Memory B cell (primary cell): ENCODE measurements around the gene AARS2.
A peak's percentile ranks its signal among the peaks of the same experiment; 100 is the strongest.

Experiments used
- ATAC-seq: fragments of 150-1000 bp; cut with Tn5 transposase; 2 replicates; pipeline ENCODE4 v1.10.0; 2021; ENCODE audit warnings: low read depth, mild to moderate bottlenecking, moderate library complexity
- DNase-seq, 2 donors: peaks; one replicate each; pipeline ENCODE4 v3.0.0; 2022; ENCODE audit warnings: low spot score in 2 of 2
- H3K27ac Mint-ChIP-seq: one replicate; pipeline ENCODE4 v1.8.0; 2022; ENCODE audit warnings: mild to moderate bottlenecking, moderate library complexity, mixed read lengths
- H3K27me3 Mint-ChIP-seq: one replicate; pipeline ENCODE4 v1.8.0; 2022; ENCODE audit warnings: mixed read lengths
- H3K36me3 Mint-ChIP-seq: one replicate; pipeline ENCODE4 v1.8.0; 2022; ENCODE audit warnings: mild to moderate bottlenecking, mixed read lengths
- H3K4me1 Mint-ChIP-seq: one replicate; pipeline ENCODE4 v1.8.0; 2022; ENCODE audit warnings: mixed read lengths
- H3K4me3 Mint-ChIP-seq: one replicate; pipeline ENCODE4 v1.8.0; 2022; ENCODE audit warnings: mild to moderate bottlenecking, moderate library complexity, mixed read lengths
- H3K9me3 Mint-ChIP-seq: one replicate; pipeline ENCODE4 v1.8.0; 2022; ENCODE audit warnings: mixed read lengths

Gene AARS2

DNA sequence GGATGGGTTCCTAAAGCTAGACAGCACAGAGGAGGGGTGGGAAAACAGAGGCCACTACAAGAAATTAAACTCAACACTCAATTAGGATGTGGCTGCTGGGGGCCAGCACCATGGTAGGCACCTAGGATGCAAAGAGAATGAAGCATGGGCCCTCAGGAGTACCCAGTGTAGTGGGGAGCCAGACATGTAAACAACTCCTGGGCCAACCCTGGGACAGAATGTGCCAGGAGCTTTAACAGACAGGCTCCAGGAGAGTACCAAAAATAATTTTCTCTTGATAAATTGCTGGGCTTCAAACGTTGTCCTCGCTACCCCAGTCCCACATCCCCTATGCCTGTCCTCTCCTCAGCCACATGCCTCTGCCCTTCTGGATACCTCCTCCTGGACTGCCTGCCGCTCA is 41.2 kb downstream of the AARS2 start:
- DNase-seq = no peak
- peaks cover 27% of the 10 kb centered on the region for H3K27me3 Mint-ChIP-seq

DNA sequence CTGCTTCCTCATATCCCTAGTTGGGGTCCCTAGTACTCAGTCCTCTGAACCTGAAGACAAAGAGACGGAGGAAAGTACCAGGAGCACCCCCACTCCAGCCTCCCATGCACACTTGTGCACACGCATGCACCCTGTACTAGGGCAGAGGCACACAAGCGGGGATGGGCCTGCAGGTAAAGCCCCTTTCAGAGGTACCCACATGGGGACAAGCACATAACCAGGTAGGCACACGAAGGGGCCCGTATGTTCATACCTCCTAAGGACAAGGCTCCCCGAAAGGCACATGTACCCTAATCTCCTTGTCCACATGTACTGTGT is 41.8 kb downstream of the AARS2 start:
- H3K27ac Mint-ChIP-seq = no peak overlapping the region
- H3K27me3 Mint-ChIP-seq = peaks cover 27% of the 10 kb centered on the region
- peaks cover 3% of the 10 kb centered on the region for H3K36me3 Mint-ChIP-seq
- no peak for DNase-seq
- H3K4me3 Mint-ChIP-seq = peak overlapping the region; percentile 63
- H3K4me1 Mint-ChIP-seq = peaks cover 21% of the 10 kb centered on the region
- ATAC-seq = no peak
- H3K9me3 Mint-ChIP-seq = no peaks in the 10 kb centered on the region

More for the DNA sequence above, 41.2 kb downstream of the AARS2 start:
- H3K4me3 Mint-ChIP-seq = peak overlapping the region; percentile 1
- H3K4me1 Mint-ChIP-seq = peaks cover 15% of the 10 kb centered on the region
- peaks cover 3% of the 10 kb centered on the region for H3K36me3 Mint-ChIP-seq
- no peak for ATAC-seq
- H3K9me3 Mint-ChIP-seq = no peaks in the 10 kb centered on the region
- H3K27ac Mint-ChIP-seq = no peak overlapping the region

DNA sequence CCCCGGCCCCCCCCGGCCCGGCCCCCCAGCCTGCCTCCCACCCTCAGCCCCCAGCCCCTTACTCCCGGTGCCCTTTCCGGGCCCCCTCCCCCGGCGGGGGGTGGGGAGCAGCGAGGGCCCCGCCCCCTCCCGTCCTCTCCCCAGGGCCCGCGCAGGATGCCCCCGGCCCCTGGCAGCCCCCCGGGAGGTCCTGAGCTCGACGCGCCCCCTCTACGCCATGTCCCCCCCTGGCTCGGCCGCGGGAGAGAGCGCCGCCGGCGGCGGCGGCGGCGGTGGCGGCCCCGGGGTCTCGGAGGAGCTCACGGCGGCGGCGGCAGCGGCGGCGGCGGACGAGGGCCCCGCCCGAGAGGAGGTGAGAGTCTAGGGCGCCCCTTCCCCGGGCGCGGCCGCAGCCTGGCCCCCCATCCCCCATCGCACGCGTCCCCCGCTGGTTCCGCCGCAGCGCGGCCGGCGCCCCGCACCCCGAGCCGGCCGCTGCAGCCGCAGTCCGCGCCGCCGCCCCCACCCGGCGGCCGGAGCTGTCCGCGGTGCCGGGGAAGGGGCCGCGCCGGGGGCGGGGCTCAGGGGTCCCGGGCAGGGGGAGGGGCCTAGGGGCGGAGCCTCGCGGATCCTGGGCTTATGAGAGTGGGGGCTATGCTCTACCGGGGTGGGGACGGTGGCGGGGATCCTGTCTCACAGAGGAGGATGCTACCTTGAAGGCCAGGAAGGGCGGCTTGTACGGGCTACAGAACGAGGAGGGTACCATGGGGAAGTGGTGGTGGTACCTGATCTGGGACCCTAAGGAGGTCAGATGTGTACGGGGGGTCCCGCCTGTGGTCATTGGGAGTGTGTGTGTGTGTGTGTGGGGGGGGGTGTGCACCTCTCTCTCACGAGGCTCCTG is 42.4 kb downstream of the AARS2 start:
- H3K4me1 Mint-ChIP-seq = peaks cover 24% of the 10 kb centered on the region
- no peak for ATAC-seq

DNA sequence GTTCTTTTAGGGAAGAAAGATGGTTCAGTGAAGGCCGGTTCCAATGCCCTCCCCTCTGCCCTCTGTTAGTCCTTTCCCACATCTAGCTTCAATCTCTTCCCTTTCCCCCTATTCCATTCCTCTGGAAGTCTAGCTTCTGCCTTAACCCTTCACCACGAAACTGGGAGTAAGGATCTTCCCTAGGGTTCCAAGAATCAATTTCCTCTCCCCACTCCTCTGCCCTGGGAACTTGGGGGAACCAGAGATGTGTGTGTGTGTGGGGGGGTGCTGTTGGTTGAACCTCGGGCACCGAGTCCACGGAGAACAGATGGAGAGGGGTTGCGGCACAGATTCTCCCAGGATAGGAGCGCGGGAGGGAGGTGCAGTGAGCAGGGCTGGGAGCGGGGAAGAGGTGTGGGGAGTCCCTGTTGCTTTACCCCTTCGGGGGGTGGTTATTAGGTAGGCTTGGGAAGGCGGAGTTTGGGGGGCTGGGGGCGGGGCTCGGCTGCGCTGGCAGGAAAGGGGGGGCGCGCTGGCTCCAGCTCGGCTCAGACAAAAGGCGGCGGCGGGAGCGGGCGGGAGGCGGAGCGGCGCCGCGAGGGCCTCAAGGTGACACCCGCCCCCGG is 43.1 kb downstream of the AARS2 start, which contains the start of gene TMEM151B:
Gene TMEM151B (plus strand): TSS at position 530 of the 605 bp plus-strand sequence. CDS start 293 bp downstream, outside the sequence.
- DNase-seq = no peak
- peaks cover 3% of the 10 kb centered on the region for H3K36me3 Mint-ChIP-seq
- no peaks in the 10 kb centered on the region for H3K9me3 Mint-ChIP-seq
- no peak for ATAC-seq
- H3K27me3 Mint-ChIP-seq = peaks cover 27% of the 10 kb centered on the region
- H3K4me1 Mint-ChIP-seq = peaks cover 24% of the 10 kb centered on the region
- H3K4me3 Mint-ChIP-seq = peak within 1 kb of the TSS; percentile 85
- H3K27ac Mint-ChIP-seq = no peak within 1 kb of the TSS

More for the DNA sequence above, 42.4 kb downstream of the AARS2 start:
- Mint-ChIP-seq H3K9me3 (no peaks in the 10 kb centered on the region), H3K27ac (no peak overlapping the region), H3K4me3 (peak overlapping the region; percentile 63), H3K36me3 (peaks cover 3% of the 10 kb centered on the region), H3K27me3 (peaks cover 27% of the 10 kb centered on the region)
- no peak for DNase-seq

DNA sequence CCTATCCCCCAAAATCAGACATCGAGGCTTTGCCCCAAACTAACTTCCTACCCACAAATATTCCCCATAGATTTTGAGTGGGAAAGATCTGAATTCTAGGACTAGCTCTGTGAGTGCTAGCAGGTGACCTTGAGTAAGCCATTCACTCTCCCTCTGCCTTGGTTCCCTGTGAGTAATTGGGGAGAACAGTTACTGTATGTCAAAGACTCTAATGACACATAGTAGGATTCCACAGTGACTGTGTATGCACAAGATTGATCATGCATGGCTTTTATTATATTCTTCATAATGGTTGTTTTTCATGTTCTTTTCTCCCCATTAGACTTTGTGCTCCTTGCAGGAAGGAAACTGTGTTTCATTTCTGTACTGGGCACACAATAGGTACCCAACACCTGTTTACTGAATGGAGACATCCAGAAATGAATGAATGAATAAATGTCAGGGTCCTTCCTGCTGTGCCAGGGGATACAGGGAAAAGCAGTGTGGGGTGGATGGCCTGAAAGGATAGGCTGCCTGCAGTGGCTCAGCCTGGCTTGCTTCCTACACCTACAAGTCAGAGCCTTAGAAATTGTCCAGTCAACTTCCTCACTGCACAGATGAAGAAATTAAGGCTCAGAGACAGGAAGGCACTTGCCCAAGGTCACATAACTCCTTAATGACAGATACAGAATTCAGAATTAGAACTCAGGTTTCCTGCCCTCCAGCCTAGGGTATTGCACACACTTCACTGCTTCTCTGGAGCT is 43.8 kb downstream of the AARS2 start:
- peaks cover 25% of the 10 kb centered on the region for H3K27me3 Mint-ChIP-seq
- peaks cover 21% of the 10 kb centered on the region for H3K4me1 Mint-ChIP-seq
- no peaks in the 10 kb centered on the region for H3K9me3 Mint-ChIP-seq
- peak overlapping the region; percentile 85 for H3K4me3 Mint-ChIP-seq
- no peak overlapping the region for H3K27ac Mint-ChIP-seq
- DNase-seq (no peak), ATAC-seq (no peak)
- peaks cover under 1% of the 10 kb centered on the region for H3K36me3 Mint-ChIP-seq

DNA sequence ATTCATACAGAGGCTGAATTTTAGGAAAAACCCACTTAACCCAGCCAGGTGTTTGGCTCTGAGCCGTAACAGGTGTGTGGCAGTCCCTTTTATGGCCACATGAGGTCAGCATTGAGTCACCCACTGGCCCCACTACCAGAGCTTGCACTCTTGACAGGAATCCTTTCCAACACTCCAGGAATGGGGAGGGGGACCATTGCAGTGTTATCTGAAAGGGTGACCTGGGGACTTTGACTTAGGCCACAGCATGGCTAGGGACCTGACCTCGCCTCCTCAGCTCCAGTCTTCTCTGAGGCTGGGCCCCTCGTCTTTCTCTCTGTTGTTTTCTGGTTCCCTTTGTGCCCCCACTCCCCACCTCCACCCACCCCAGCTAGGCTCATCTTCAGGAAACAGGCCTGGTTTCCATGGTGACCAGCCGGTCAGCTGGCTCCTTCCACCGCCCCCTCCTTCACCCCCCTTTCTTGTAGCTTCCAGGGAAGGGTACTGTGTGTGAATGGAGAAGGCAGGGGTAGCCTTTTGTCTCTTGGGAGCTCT is 45.0 kb downstream of the AARS2 start:
- peaks cover 16% of the 10 kb centered on the region for H3K27me3 Mint-ChIP-seq
- no peak overlapping the region for H3K4me3 Mint-ChIP-seq
- no peaks in the 10 kb centered on the region for H3K9me3 Mint-ChIP-seq
- peaks cover 27% of the 10 kb centered on the region for H3K4me1 Mint-ChIP-seq
- ATAC-seq (no peak), DNase-seq (peak in 1 of 2 donors; percentile 66)
- H3K27ac Mint-ChIP-seq = no peak overlapping the region
- H3K36me3 Mint-ChIP-seq = no peaks in the 10 kb centered on the region

DNA sequence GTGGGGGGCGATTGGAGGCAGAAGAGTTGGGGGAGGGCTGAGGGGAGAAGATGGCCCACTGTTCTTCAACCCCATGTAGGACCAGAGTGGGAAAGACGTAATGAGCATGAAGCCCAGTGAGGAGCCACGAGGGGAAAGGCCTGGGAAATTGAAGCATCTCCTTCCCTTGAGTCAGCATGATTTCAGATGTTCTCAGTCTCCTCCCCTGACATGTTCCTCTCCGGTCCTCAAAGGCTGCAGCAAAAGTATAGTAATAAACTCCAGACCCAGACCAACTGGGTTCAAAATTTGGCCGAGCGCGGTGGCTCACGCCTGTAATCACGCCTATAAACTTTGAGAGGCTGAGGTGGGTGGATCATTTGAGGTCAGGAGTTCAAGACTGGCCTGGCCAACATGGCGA is 45.9 kb downstream of the AARS2 start:
- Mint-ChIP-seq H3K27me3 (peaks cover 9% of the 10 kb centered on the region), H3K27ac (peak overlapping the region; percentile 100), H3K36me3 (no peaks in the 10 kb centered on the region), H3K9me3 (no peaks in the 10 kb centered on the region), H3K4me3 (no peak overlapping the region), H3K4me1 (peaks cover 34% of the 10 kb centered on the region)
- no peak for ATAC-seq
- no peak for DNase-seq

DNA sequence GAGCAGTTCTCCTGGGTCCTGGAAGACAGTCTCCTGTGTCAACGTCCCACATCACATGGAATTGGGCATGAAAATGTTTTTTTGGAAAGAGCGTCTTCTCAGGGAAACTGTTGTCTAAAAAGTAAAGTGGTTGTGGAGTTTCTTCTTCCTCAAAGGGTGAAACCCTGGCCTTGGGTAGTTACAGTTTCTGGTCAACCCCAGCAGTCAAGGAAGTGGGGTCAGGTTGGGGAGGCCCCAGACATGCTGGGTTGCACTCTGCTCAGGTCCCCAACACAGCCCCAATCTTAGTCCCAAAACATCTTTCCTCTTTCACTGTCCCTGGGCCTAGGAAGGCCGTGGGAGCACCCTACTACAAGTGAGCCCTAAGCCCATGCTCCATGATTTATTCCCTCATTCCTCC is 46.8 kb downstream of the AARS2 start:
- H3K9me3 Mint-ChIP-seq = no peaks in the 10 kb centered on the region
- peaks cover 6% of the 10 kb centered on the region for H3K27me3 Mint-ChIP-seq
- no peaks in the 10 kb centered on the region for H3K36me3 Mint-ChIP-seq
- peak overlapping the region; percentile 100 for H3K4me3 Mint-ChIP-seq
- ATAC-seq (no peak), DNase-seq (no peak)
- H3K4me1 Mint-ChIP-seq = peaks cover 38% of the 10 kb centered on the region
- peak overlapping the region; percentile 100 for H3K27ac Mint-ChIP-seq

DNA sequence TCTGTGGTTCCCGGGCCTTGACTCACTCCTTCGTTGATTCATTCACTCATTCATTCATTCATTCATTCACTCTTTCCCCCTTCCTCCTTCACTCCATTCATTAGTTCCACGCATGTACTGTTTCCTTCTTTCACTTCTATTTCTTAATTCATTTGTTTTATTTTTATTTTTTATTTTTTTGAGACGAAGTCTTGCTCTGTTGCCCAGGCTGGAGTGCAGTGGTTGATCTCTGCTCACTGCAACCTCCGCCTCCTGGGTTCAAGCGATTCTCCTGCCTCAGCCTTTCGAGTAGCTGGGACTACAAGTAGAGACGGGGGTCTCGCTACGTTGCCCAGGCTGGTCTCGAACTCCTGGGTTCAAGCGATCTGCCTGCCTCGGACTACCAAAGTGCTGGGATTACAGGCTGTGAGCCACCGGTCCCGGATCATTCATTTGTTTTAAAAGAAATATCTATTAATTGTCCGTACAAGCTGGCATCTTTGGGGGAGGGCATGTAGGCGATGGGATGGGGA is 47.4 kb downstream of the AARS2 start:
- Mint-ChIP-seq H3K4me3 (peak overlapping the region; percentile 100), H3K27me3 (peaks cover 4% of the 10 kb centered on the region), H3K9me3 (no peaks in the 10 kb centered on the region), H3K4me1 (peaks cover 42% of the 10 kb centered on the region), H3K36me3 (peaks cover 4% of the 10 kb centered on the region), H3K27ac (peak overlapping the region; percentile 100)
- no peak for ATAC-seq
- no peak for DNase-seq

DNA sequence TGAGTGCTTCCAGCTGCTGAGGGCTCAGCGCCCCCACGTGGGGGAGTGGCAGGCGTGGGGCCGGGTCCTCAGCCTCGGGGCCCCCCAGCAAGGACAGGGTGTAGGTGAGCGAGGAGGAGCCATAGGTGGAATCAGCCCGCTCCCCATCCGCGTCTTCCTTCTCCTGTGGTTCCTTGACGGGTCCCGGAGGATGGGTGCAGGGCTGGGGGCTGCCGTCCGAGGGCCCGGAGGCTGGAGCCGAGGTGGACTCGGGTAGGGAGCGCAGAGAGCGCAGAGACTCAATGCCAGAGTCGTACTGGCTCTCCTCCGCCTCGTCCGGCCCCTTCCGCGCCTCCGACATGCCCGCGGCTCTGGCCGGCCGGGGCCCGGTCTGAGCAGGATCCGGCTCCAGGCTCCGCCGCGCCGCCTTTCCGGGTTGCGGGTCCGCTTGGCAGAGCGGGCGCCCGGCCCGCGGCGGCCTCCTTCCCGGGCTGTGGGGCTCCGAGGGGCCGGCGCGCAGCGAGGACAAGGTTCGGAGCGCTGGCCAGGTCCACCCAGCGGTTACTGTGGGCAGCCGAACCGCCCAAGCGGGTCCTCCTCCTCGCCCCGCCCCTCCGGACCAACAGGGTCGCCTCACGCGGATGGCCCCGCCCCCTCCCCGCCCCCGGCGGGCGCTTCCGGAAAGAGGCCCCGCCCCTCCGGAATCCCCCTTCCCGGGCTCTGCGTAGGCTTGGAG is 48.0 kb downstream of the AARS2 start, which contains the start of gene NFKBIE:
Gene NFKBIE (minus strand): TSS at position 545 of the 715 bp plus-strand sequence. CDS start 205 bp downstream, at position 340.
- peaks cover 44% of the 10 kb centered on the region for H3K4me1 Mint-ChIP-seq
- H3K36me3 Mint-ChIP-seq = peaks cover 6% of the 10 kb centered on the region

DNA sequence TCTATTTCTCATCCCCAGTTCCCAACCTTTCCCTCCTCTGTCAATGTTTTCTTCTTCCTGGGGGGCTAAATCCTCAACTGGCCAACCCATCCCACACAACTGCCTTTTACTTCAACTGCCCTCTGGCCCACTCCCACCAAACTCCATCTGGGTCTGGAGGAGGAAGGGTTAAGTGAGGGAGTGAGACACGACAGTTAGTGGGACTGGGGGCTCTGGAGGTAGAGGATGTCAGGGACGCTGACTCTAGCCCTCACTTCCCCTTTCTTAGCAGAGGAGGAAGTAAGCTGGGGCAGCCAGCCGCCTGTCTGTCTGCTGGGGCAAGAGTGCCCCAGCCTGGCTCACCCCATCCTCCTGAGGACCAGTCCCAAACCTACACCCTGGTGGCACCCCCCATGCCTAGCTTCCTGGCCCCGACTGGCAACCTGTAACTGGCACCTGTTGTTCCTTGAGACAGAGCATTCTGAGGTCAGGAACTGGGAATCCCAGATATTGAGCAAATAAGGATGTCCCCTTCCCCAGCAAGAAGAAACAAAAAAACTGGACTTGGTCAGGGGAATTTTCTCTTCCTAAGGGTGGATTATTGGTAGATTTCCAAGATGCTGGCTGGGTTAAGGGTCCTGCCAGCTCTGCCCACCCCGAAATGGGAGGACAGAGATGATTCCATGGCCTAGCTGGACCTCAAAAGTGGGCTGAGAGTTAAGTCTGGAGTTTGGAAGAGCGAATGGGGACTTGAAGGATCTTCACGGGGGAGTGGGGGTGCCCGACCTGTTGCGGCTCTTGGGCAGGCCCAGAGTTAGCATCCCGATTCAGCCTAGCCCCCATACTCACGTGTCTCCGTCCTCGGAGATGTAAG is 48.8 kb downstream of the AARS2 start:
- peak overlapping the region; percentile 100 for H3K27ac Mint-ChIP-seq
- no peaks in the 10 kb centered on the region for H3K27me3 Mint-ChIP-seq
- peaks cover 41% of the 10 kb centered on the region for H3K4me1 Mint-ChIP-seq
- ATAC-seq (peak; percentile 62), DNase-seq (peak; percentile 71 to 76)
- H3K4me3 Mint-ChIP-seq = peak overlapping the region; percentile 100
- H3K36me3 Mint-ChIP-seq = peaks cover 7% of the 10 kb centered on the region
- no peaks in the 10 kb centered on the region for H3K9me3 Mint-ChIP-seq

More for the DNA sequence above, 48.0 kb downstream of the AARS2 start, which contains the start of gene NFKBIE:
- Mint-ChIP-seq H3K27ac (peak within 1 kb of the TSS; percentile 100), H3K4me3 (peak within 1 kb of the TSS; percentile 100), H3K27me3 (peaks cover 4% of the 10 kb centered on the region), H3K9me3 (no peaks in the 10 kb centered on the region)
- peak; percentile 57 for ATAC-seq
- peak; percentile 95 to 98 for DNase-seq

DNA sequence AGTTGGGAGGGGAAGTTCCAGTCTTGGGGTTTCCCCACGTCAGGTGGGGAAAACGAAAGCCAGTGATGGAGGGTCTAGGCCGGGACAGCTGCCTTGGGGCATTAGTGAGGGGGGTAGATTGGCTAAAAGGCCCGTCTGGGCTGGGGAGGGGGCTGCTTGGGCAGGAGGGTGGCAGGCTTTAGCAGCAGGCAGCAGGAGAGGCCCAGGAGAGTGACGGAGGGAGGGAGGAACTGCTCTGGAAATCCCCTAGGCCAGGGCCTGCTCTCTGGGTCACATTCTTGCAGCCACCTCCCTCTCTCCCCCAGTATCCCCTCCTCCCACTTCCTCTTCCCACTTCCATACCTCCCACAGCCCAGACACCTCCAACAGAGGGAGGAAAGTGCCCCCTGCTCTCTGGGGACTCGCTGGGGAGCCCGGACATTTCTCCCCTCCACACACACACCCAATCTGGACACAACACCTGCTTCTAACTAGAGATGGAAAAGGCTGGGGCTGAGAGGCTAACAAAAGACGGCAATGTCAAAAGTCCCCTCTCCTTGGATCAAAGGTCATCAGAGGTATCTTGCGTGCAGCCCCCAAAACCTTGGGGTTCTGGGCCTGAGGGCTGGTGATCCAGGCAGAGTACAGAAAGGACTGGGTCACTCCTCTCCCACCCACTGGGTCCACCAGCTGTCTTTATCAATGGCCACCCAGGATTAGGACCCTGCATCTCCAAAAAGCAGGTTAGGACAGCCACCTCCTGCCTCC is 49.6 kb downstream of the AARS2 start:
- Mint-ChIP-seq H3K4me3 (peak overlapping the region; percentile 100), H3K36me3 (peaks cover 11% of the 10 kb centered on the region), H3K27me3 (no peaks in the 10 kb centered on the region), H3K9me3 (no peaks in the 10 kb centered on the region), H3K4me1 (peaks cover 46% of the 10 kb centered on the region), H3K27ac (peak overlapping the region; percentile 100)
- ATAC-seq (peak; percentile 30), DNase-seq (peak in 1 of 2 donors; percentile 63)
